ENCODE results near the gene MED29. TPM values are rescaled to one million over a fixed set of nuclear protein-coding genes. Genes with fewer than 3 reads are reported as not detected.

Gene MED29
- total and polyA plus RNA-seq, 2 of the 13 experiments (the other 11 are each of a cell fraction or from before 2014, with no cell fraction given): 14.0 to 19.7 TPM

- TF ChIP-seq ZNF646 (CRISPR knock-in tag; IDR thresholded peaks at IDR 0.05): no peak
- TF ChIP-seq SP2 (CRISPR knock-in tag; IDR thresholded peaks at IDR 0.05): 0 out of 2 replicates have a peak, but pooled peaks have one; percentile 0
- no peak for TF ChIP-seq ZNF546 (CRISPR knock-in tag; conservative IDR thresholded peaks at IDR 0.05)
- no peak for TF ChIP-seq SMYD3 (CRISPR knock-in tag; IDR thresholded peaks at IDR 0.05)
- peak; percentile 66; the same call in 1 of the 2 replicates for TF ChIP-seq SRY (CRISPR knock-in tag; IDR thresholded peaks at IDR 0.05)
- TF ChIP-seq MAX (IDR thresholded peaks at IDR 0.05): peak; percentile 53; the same call in 1 of the 2 replicates
- no peak for TF ChIP-seq SALL1 (CRISPR knock-in tag; IDR thresholded peaks at IDR 0.05)
- TF ChIP-seq ZSCAN22 (CRISPR knock-in tag; IDR thresholded peaks at IDR 0.05): no peak
- TF ChIP-seq SMAD3 (CRISPR knock-in tag; IDR thresholded peaks at IDR 0.05): no peak
- no peak for TF ChIP-seq SATB2 (CRISPR knock-in tag; IDR thresholded peaks at IDR 0.05)
- TF ChIP-seq ZNF720 (CRISPR knock-in tag; IDR thresholded peaks at IDR 0.05): no peak
- TF ChIP-seq RXRA (CRISPR knock-in tag; IDR thresholded peaks at IDR 0.05): no peak
- TF ChIP-seq ARNT2 (CRISPR knock-in tag; IDR thresholded peaks at IDR 0.05; ENCODE audit: low read depth): 0 out of 2 replicates have a peak, but pooled peaks have one; percentile 16
- TF ChIP-seq MLLT10 (CRISPR knock-in tag; IDR thresholded peaks at IDR 0.05): no peak
- peak; percentile 73; the same call in 1 of the 2 replicates for TF ChIP-seq ZBTB7B (CRISPR knock-in tag; IDR thresholded peaks at IDR 0.05)
- TF ChIP-seq ZFP41 (CRISPR knock-in tag; IDR thresholded peaks at IDR 0.05; ENCODE audit: borderline replicate concordance): no peak
- no peak for TF ChIP-seq ZNF780A (CRISPR knock-in tag; IDR thresholded peaks at IDR 0.05)
- no peak for TF ChIP-seq CEBPB (IDR thresholded peaks at IDR 0.05; ENCODE audit: borderline replicate concordance, low read depth, low read length)
- no peak for TF ChIP-seq RAD51 (IDR thresholded peaks at IDR 0.05; ENCODE audit: borderline replicate concordance)
- no peak for TF ChIP-seq LRRFIP1 (CRISPR knock-in tag; conservative IDR thresholded peaks at IDR 0.05)
- no peak for TF ChIP-seq DNMT3B (CRISPR knock-in tag; conservative IDR thresholded peaks at IDR 0.05)
- no peak for TF ChIP-seq CENPBD1 (CRISPR knock-in tag; IDR thresholded peaks at IDR 0.05; ENCODE audit: borderline replicate concordance, low read depth)
Measured at GRCh38 chr19:39410017-39410830, 19.0 kb downstream of the MED29 start (continued).

Data from HepG2 (cell line).